ENCODE results near the gene PGAP2.

- no peak for TF ChIP-seq EP300 (IDR thresholded peaks at IDR 0.05)
- no peak for TF ChIP-seq POLR2A (IDR thresholded peaks at IDR 0.05)
Observed at GRCh38 chr11:3873712-3874349, 65.5 kb downstream of the PGAP2 start.

Data from suprapubic skin (tissue), 2 donors.